Fibroblast of the aortic adventitia (primary cell): ENCODE measurements around the gene MEGF9. TPM values are rescaled to one million over a fixed set of nuclear protein-coding genes. Genes with fewer than 3 reads are reported as not detected.

ENCODE experiments used
- DNase-seq: peaks from one replicate; pipeline ENCODE4 v3.0.0-alpha.2; 2010; ENCODE audit warnings: low read depth
- H3K4me3 ChIP-seq: 2 replicates; pipeline ENCODE4 v1.5.1; 2011; ENCODE audit warnings: low read depth, mild to moderate bottlenecking, control low read depth, low read length, moderate library complexity
- CTCF ChIP-seq: IDR thresholded peaks from 2 replicates; pipeline ENCODE4 v1.5.1; 2011; ENCODE audit warnings: mild to moderate bottlenecking, low read length, control low read depth, inconsistent platforms; ENCODE audit not compliant: insufficient read depth
- total RNA-seq: library from RNA; depleted of rRNA; stranded (reverse); fragments of >200 nt; gene quantifications from 2 replicates; pipeline ENCODE4 v1.2.3, GENCODE V29; 2012; ENCODE audit warnings: low replicate concordance

Gene MEGF9
- total RNA-seq, 1 donor = 14.1 TPM

GRCh38 chr9:120570296-120570695 lies 144.0 kb downstream of the MEGF9 start:
- H3K4me3 ChIP-seq = no peak overlapping the region
- TF ChIP-seq CTCF = no peak
- no peak for DNase-seq

GRCh38 chr9:120569556-120569955 lies 144.7 kb downstream of the MEGF9 start:
- DNase-seq = no peak
- TF ChIP-seq CTCF = no peak

GRCh38 chr9:120568816-120569215 lies 145.5 kb downstream of the MEGF9 start:
- H3K4me3 ChIP-seq = no peak overlapping the region
- no peak for TF ChIP-seq CTCF
- DNase-seq = no peak

More at GRCh38 chr9:120569556-120569955, 144.7 kb downstream of the MEGF9 start:
- H3K4me3 ChIP-seq = no peak overlapping the region

GRCh38 chr9:120567874-120568273 lies 146.4 kb downstream of the MEGF9 start:
- H3K4me3 ChIP-seq = no peak overlapping the region
- DNase-seq = no peak
- no peak for TF ChIP-seq CTCF

- no peak for TF ChIP-seq CTCF
- DNase-seq = no peak
- H3K4me3 ChIP-seq = no peak overlapping the region
These were observed 147.2 kb downstream of the MEGF9 start for GRCh38 chr9:120567081-120567480.

GRCh38 chr9:120564589-120564988 lies 149.7 kb downstream of the MEGF9 start:
- H3K4me3 ChIP-seq = no peak overlapping the region
- DNase-seq = no peak

More at GRCh38 chr9:120564589-120564988, 149.7 kb downstream of the MEGF9 start:
- TF ChIP-seq CTCF = no peak
